ENCODE measurements around the gene UCN. TPM values are rescaled to one million over a fixed set of nuclear protein-coding genes. Genes with fewer than 3 reads are reported as not detected.

UCN gene
- total and polyA plus RNA-seq, 4 donors, result 0.34 to 2.0 (median 1.4) TPM

- no peak for TF ChIP-seq CTCF (IDR thresholded peaks at IDR 0.05; ENCODE audit: control extremely low read depth, extremely low read depth)
- Histone ChIP-seq H3K4me3 (no peak overlapping the region), H3K9me3 (ENCODE audit: control insufficient read depth in 4 of 4, insufficient read depth in 3 of 4, low read length in 3 of 4) (no peaks in the 10 kb centered on the region), H3K9ac (ENCODE audit: insufficient read depth in 1 of 2, low read length in 2 of 2) (no peak overlapping the region), H3K36me3 (ENCODE audit: control insufficient read depth in 4 of 4, insufficient read depth in 4 of 4, low read length in 4 of 4) (no peaks in the 10 kb centered on the region), H3K27me3 (ENCODE audit: control insufficient read depth in 3 of 3, insufficient read depth in 3 of 3, low read length in 2 of 3) (peaks cover 0 to 8% (median 7%) of the 10 kb centered on the region in 3 donors), H3K27ac (ENCODE audit: low read depth in 1 of 2, low read length in 1 of 2) (no peak overlapping the region), H3K4me1 (ENCODE audit: control insufficient read depth in 5 of 5, insufficient read depth in 5 of 5, low read length in 5 of 5) (peaks cover 0 to 6% (median 0%) of the 10 kb centered on the region in 5 donors)
- WGBS, 2 donors, result 81 to 89% methylated on average over 8 of the region's 8 CpGs
- DNase-seq (no peak), ATAC-seq (ENCODE audit: insufficient read depth, low FRiP score) (no peak)
Observed at GRCh38 chr2:27294928-27295327, 13.3 kb downstream of the UCN start.

- Histone ChIP-seq H3K9ac (ENCODE audit: insufficient read depth in 1 of 2, low read length in 2 of 2) (no peak overlapping the region), H3K27me3 (ENCODE audit: control insufficient read depth in 3 of 3, insufficient read depth in 3 of 3, low read length in 2 of 3) (peaks cover 0 to 13% (median 7%) of the 10 kb centered on the region in 3 donors), H3K4me3 (no peak overlapping the region), H3K27ac (ENCODE audit: low read depth in 1 of 2, low read length in 1 of 2) (peak overlapping the region in 1 of 2 donors; percentile 49), H3K4me1 (ENCODE audit: control insufficient read depth in 5 of 5, insufficient read depth in 5 of 5, low read length in 5 of 5) (peaks cover 0 to 8% (median 0%) of the 10 kb centered on the region in 5 donors), H3K36me3 (ENCODE audit: control insufficient read depth in 4 of 4, insufficient read depth in 4 of 4, low read length in 4 of 4) (no peaks in the 10 kb centered on the region), H3K9me3 (ENCODE audit: control insufficient read depth in 4 of 4, insufficient read depth in 3 of 4, low read length in 3 of 4) (peaks cover 0 to 2% (median 0%) of the 10 kb centered on the region in 4 donors)
- DNase-seq (no peak), ATAC-seq (ENCODE audit: insufficient read depth, low FRiP score) (no peak)
- WGBS, 2 donors, result 64 to 76% methylated on average over 6 of the region's 6 CpGs
- TF ChIP-seq CTCF (IDR thresholded peaks at IDR 0.05; ENCODE audit: control extremely low read depth, extremely low read depth), result no peak
Observed at GRCh38 chr2:27291865-27292264, 16.4 kb downstream of the UCN start.

GRCh38 chr2:27290549-27290948 lies 17.7 kb downstream of the UCN start:
- WGBS, 2 donors, result 53 to 76% methylated on average over 5 of the region's 5 CpGs

More at GRCh38 chr2:27290549-27290948, 17.7 kb downstream of the UCN start:
- ATAC-seq (ENCODE audit: insufficient read depth, low FRiP score) (no peak), DNase-seq (no peak)
- peak overlapping the region in 1 of 2 donors; percentile 60 for H3K27ac ChIP-seq (ENCODE audit: low read depth in 1 of 2, low read length in 1 of 2)
- no peak overlapping the region for H3K4me3 ChIP-seq
- no peak for TF ChIP-seq CTCF (IDR thresholded peaks at IDR 0.05; ENCODE audit: control extremely low read depth, extremely low read depth)
- no peaks in the 10 kb centered on the region for H3K36me3 ChIP-seq (ENCODE audit: control insufficient read depth in 4 of 4, insufficient read depth in 4 of 4, low read length in 4 of 4)
- no peak overlapping the region for H3K9ac ChIP-seq (ENCODE audit: insufficient read depth in 1 of 2, low read length in 2 of 2)
- peaks cover 0 to 15% (median 7%) of the 10 kb centered on the region in 3 donors for H3K27me3 ChIP-seq (ENCODE audit: control insufficient read depth in 3 of 3, insufficient read depth in 3 of 3, low read length in 2 of 3)
- peaks cover 0 to 8% (median 0%) of the 10 kb centered on the region in 5 donors for H3K4me1 ChIP-seq (ENCODE audit: control insufficient read depth in 5 of 5, insufficient read depth in 5 of 5, low read length in 5 of 5)
- H3K9me3 ChIP-seq (ENCODE audit: control insufficient read depth in 4 of 4, insufficient read depth in 3 of 4, low read length in 3 of 4), result peaks cover 0 to 2% (median 0%) of the 10 kb centered on the region in 4 donors

Data from lung (tissue), 12 donors.